Non-pigmented ciliary epithelial cell (primary cell): Measurements from ENCODE around the gene UBE2E3.
"Not testable (repeated sequence)": the region's sequence is repeated elsewhere in the genome, so short reads cannot be mapped to it uniquely, and the experiment has no call there.

Source experiments
- DNase-seq: peaks from one replicate; pipeline ENCODE4 v3.0.0-alpha.2; 2010; ENCODE audit warnings: low read depth

UBE2E3 gene

GRCh38 chr2:180980106-180980942, at the start of gene UBE2E3:
TSS of gene UBE2E3 (plus strand) at chr2:180980605. CDS start at chr2:180982043, 1,438 bp downstream.
- no peak for DNase-seq

GRCh38 chr2:180931841-180932240, 48.6 kb upstream of the UBE2E3 start:
- no peak for DNase-seq

- no peak for DNase-seq
These were observed 47.1 kb upstream of the UBE2E3 start for GRCh38 chr2:180933332-180933731.

- no peak for DNase-seq
These were observed 45.5 kb upstream of the UBE2E3 start for GRCh38 chr2:180934911-180935310.

GRCh38 chr2:180937480-180937879, 42.9 kb upstream of the UBE2E3 start:
- DNase-seq: not testable (repeated sequence)

GRCh38 chr2:180938451-180938850, 42.0 kb upstream of the UBE2E3 start:
- DNase-seq: peak; percentile 6

- no peak for DNase-seq
These were observed 37.1 kb upstream of the UBE2E3 start for GRCh38 chr2:180943275-180943674.

- DNase-seq: no peak
These were observed 36.0 kb upstream of the UBE2E3 start for GRCh38 chr2:180944372-180944771.

GRCh38 chr2:180947208-180947689, 33.2 kb upstream of the UBE2E3 start:
- no peak for DNase-seq

GRCh38 chr2:180949896-180950295, 30.5 kb upstream of the UBE2E3 start:
- no peak for DNase-seq

GRCh38 chr2:180952082-180952481, 28.3 kb upstream of the UBE2E3 start:
- no peak for DNase-seq

GRCh38 chr2:180952731-180953336, 27.6 kb upstream of the UBE2E3 start:
- no peak for DNase-seq

- DNase-seq: no peak
These were observed 26.9 kb upstream of the UBE2E3 start for GRCh38 chr2:180953550-180953949.

- DNase-seq: no peak
These were observed 25.3 kb upstream of the UBE2E3 start for GRCh38 chr2:180955101-180955500.

- no peak for DNase-seq
These were observed 20.6 kb upstream of the UBE2E3 start for GRCh38 chr2:180959787-180960186.

- no peak for DNase-seq
These were observed 19.4 kb upstream of the UBE2E3 start for GRCh38 chr2:180960982-180961381.

- no peak for DNase-seq
These were observed 17.6 kb upstream of the UBE2E3 start for GRCh38 chr2:180962727-180963314.

GRCh38 chr2:180966378-180966777, 14.0 kb upstream of the UBE2E3 start:
- DNase-seq: no peak

- DNase-seq: no peak
These were observed 11.3 kb upstream of the UBE2E3 start for GRCh38 chr2:180969124-180969523.

- no peak for DNase-seq
These were observed 10.4 kb upstream of the UBE2E3 start for GRCh38 chr2:180970016-180970415.

- DNase-seq: no peak
These were observed 8.6 kb upstream of the UBE2E3 start for GRCh38 chr2:180971811-180972210.

- no peak for DNase-seq
These were observed 4.8 kb upstream of the UBE2E3 start for GRCh38 chr2:180975585-180975984.
